ENCODE results near the gene B3GLCT. TPM values are rescaled to one million over a fixed set of nuclear protein-coding genes. Genes with fewer than 3 reads are reported as not detected.

B3GLCT gene
- total and polyA plus RNA-seq, 10 donors = 2.0 to 9.2 (median 5.5) TPM

GRCh38 chr13:31352467-31352866 lies 152.7 kb downstream of the B3GLCT start:
- DNase-seq = no peak
- H3K4me3 ChIP-seq = no peak overlapping the region
- WGBS, 5 donors = 21 to 56% (median 43%) methylated on average over 12 to 24 of the region's 24 CpGs
- TF ChIP-seq CTCF (IDR thresholded peaks at IDR 0.05 in 8 of 11, conservative IDR thresholded peaks at IDR 0.05 in 3 of 11) = no peak
- TF ChIP-seq POLR2A (IDR thresholded peaks at IDR 0.05) = no peak
- TF ChIP-seq POLR2AphosphoS5 (IDR thresholded peaks at IDR 0.05) = no peak
- H3K27ac ChIP-seq = no peak overlapping the region
- peaks cover 0 to 31% (median 0%) of the 10 kb centered on the region in 7 donors for H3K27me3 ChIP-seq (replicated peaks in 1 of 7)
- no peaks in the 10 kb centered on the region for H3K36me3 ChIP-seq
- H3K4me1 ChIP-seq = no peaks in the 10 kb centered on the region
- intact Hi-C loops (cut with DNase I; ENCODE audit: low total_unique reads) = no loop called here
- peaks cover 0 to 43% (median 24%) of the 10 kb centered on the region in 8 donors for H3K9me3 ChIP-seq

GRCh38 chr13:31355001-31355400 lies 155.2 kb downstream of the B3GLCT start:
- 88 to 95% (median 93%) methylated on average over 1 of the region's 1 CpG for WGBS, 5 donors
- Histone ChIP-seq H3K27ac (no peak overlapping the region), H3K4me1 (no peaks in the 10 kb centered on the region), H3K36me3 (no peaks in the 10 kb centered on the region), H3K9me3 (peaks cover 0 to 43% (median 24%) of the 10 kb centered on the region in 8 donors), H3K27me3 (replicated peaks in 1 of 7) (peaks cover 0 to 28% (median 0%) of the 10 kb centered on the region in 7 donors), H3K4me3 (no peak overlapping the region)
- TF ChIP-seq POLR2AphosphoS5 (IDR thresholded peaks at IDR 0.05) (no peak), POLR2A (IDR thresholded peaks at IDR 0.05) (no peak), CTCF (IDR thresholded peaks at IDR 0.05 in 8 of 11, conservative IDR thresholded peaks at IDR 0.05 in 3 of 11) (no peak)
- DNase-seq = no peak
- intact Hi-C loops (cut with DNase I; ENCODE audit: low total_unique reads) = no loop called here

GRCh38 chr13:31356991-31357390 lies 157.2 kb downstream of the B3GLCT start:
- DNase-seq = no peak
- intact Hi-C loops (cut with DNase I; ENCODE audit: low total_unique reads) = no loop called here
- Histone ChIP-seq H3K27ac (no peak overlapping the region), H3K9me3 (peaks cover 0 to 43% (median 24%) of the 10 kb centered on the region in 8 donors), H3K27me3 (replicated peaks in 1 of 7) (peaks cover 0 to 12% (median 0%) of the 10 kb centered on the region in 7 donors), H3K36me3 (no peaks in the 10 kb centered on the region), H3K4me3 (no peak overlapping the region), H3K4me1 (no peaks in the 10 kb centered on the region)
- WGBS, 5 donors = 86 to 91% (median 89%) methylated on average over 3 of the region's 3 CpGs
- no peak for TF ChIP-seq CTCF (IDR thresholded peaks at IDR 0.05 in 8 of 11, conservative IDR thresholded peaks at IDR 0.05 in 3 of 11)
- no peak for TF ChIP-seq POLR2AphosphoS5 (IDR thresholded peaks at IDR 0.05)
- TF ChIP-seq POLR2A (IDR thresholded peaks at IDR 0.05) = no peak

DNA sequence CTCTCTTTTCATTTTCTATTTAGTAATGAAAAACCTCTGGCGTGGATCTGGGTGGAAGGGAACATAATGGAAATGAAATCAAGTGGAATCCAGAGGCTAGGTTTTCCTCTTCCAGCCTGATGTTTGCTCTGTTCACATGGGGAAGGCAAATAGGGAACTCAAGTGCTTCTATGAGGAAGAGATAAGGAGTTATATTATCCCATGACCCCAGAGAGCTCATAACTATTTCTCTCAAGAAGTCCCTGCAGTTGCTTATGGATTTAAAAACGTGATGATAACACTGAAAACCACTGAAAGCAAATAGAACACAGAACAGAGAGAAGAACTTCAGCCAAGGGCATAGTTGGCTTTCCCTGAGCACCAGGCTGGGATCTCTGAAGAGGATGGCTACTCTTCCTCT lies 157.8 kb downstream of the B3GLCT start:
- TF ChIP-seq POLR2AphosphoS5 (IDR thresholded peaks at IDR 0.05) (no peak), CTCF (IDR thresholded peaks at IDR 0.05 in 8 of 11, conservative IDR thresholded peaks at IDR 0.05 in 3 of 11) (no peak), POLR2A (IDR thresholded peaks at IDR 0.05) (no peak)
- no peak overlapping the region for H3K27ac ChIP-seq
- H3K4me1 ChIP-seq = no peaks in the 10 kb centered on the region
- WGBS, 5 donors = 38 to 51% (median 44%) methylated on average over 2 of the region's 2 CpGs
- H3K36me3 ChIP-seq = no peaks in the 10 kb centered on the region
- peaks cover 0 to 6% (median 0%) of the 10 kb centered on the region in 7 donors for H3K27me3 ChIP-seq (replicated peaks in 1 of 7)
- intact Hi-C loops (cut with DNase I; ENCODE audit: low total_unique reads) = no loop called here
- H3K9me3 ChIP-seq = peaks cover 0 to 39% (median 24%) of the 10 kb centered on the region in 8 donors
- H3K4me3 ChIP-seq = no peak overlapping the region
- DNase-seq = no peak

Data from spleen (tissue), 11 donors.